Measurements from ENCODE around the gene SPESP1.
"Not testable (repeated sequence)": the region's sequence is repeated elsewhere in the genome, so short reads cannot be mapped to it uniquely, and the experiment has no call there.

The SPESP1 gene

DNA sequence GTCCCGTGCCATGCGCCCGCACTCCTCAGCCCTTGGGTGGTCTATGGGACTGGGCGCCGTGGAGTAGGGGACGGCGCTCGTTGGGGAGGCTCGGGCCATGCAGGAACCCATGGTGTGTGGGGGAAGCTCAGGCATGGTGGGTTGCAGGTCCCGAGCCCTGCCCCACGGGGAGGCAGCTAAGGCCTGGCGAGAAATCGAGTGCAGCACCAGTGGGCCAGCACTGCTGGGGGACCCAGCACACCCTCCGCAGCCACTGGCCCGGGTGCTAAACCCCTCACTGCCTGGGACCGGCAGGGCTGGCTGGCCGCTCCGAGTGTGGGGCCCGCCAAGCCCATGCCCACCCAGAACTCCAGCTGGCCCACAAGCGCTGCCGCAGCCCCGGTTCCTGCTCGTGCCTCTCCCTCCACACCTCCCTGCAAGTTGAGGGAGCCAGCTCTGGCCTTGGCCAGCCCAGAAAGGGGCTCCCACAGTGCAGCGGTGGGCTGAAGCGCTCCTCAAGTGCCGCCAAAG lies 45.4 kb downstream of the SPESP1 start:
- H3K4me1 Mint-ChIP-seq (ENCODE audit: low read depth); intact Hi-C loops (cut with micrococcal nuclease); H3K27ac Mint-ChIP-seq; H3K36me3 Mint-ChIP-seq (ENCODE audit: low read depth); H3K27me3 Mint-ChIP-seq; H3K4me3 Mint-ChIP-seq: not testable (repeated sequence)
- peaks cover 22% of the 10 kb centered on the region for H3K9me3 Mint-ChIP-seq

DNA sequence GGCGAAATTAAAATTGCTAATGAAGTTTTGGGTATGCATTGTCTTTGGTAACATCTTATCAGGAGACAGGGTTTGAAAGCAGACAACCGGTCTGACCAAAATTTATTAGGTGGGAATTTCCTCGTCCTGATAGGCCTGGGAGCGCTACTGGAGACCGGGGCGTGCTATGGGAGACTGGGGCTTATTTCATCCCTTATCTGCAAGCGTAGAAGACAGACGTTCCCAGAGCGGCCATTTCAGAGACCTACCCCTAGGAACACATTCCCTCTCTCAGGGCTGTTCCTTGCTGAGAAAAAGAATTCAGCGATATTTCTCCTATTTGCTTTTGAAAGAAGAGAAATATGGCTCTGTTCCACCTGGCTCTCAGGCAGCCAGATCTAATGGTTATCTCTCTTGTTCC lies 47.1 kb downstream of the SPESP1 start:
- H3K36me3 Mint-ChIP-seq (ENCODE audit: low read depth); H3K27ac Mint-ChIP-seq; H3K4me3 Mint-ChIP-seq; H3K4me1 Mint-ChIP-seq (ENCODE audit: low read depth); H3K27me3 Mint-ChIP-seq; intact Hi-C loops (cut with micrococcal nuclease): not testable (repeated sequence)
- peaks cover 22% of the 10 kb centered on the region for H3K9me3 Mint-ChIP-seq

DNA sequence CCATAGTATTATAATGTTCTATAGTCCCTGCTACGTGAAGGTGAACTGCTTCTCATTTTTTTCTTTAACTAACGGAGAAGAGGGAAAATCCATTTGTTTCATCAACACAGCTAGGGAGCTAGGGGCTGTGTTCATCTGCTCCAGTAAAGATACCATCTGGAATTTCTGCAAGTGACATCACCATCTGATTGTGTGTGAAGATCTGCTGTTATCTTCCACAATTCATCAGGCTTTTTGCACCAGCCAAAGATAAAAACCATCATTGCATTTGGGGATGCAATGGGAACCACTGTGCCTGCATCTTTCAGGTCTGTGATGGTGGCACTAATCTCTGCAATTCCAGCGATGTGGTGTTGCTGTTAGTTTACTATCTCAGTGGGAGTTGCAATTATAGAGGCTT lies 48.7 kb downstream of the SPESP1 start:
- no peak overlapping the region for H3K27ac Mint-ChIP-seq
- H3K27me3 Mint-ChIP-seq = no peaks in the 10 kb centered on the region
- H3K9me3 Mint-ChIP-seq = peaks cover 22% of the 10 kb centered on the region
- no peak overlapping the region for H3K4me3 Mint-ChIP-seq
- no peaks in the 10 kb centered on the region for H3K4me1 Mint-ChIP-seq (ENCODE audit: low read depth)
- intact Hi-C loops (cut with micrococcal nuclease) = no loop called here
- no peaks in the 10 kb centered on the region for H3K36me3 Mint-ChIP-seq (ENCODE audit: low read depth)

DNA sequence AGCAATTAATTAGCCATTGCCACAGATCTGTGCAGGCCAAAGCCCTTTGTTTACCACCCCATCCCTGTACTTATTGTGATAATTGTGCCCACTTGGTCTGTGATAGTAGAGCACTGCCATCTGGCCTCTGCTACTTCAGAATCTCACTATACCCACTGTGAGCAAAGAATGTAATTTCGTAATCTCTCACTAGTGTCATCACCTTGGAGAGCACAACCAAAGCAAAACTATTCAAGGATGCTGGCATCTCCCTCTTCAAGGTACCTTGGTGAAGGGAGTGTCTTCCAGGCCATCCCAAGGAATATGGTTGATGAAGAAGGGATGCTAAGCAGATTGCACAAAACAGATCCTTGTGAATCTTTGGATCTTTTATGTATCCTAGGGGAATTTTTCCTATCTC lies 49.5 kb downstream of the SPESP1 start:
- H3K27ac Mint-ChIP-seq = no peak overlapping the region
- H3K4me1 Mint-ChIP-seq (ENCODE audit: low read depth) = no peaks in the 10 kb centered on the region
- no peaks in the 10 kb centered on the region for H3K27me3 Mint-ChIP-seq
- intact Hi-C loops (cut with micrococcal nuclease) = no loop called here
- H3K36me3 Mint-ChIP-seq (ENCODE audit: low read depth) = no peaks in the 10 kb centered on the region
- peaks cover 17% of the 10 kb centered on the region for H3K9me3 Mint-ChIP-seq
- no peak overlapping the region for H3K4me3 Mint-ChIP-seq

DNA sequence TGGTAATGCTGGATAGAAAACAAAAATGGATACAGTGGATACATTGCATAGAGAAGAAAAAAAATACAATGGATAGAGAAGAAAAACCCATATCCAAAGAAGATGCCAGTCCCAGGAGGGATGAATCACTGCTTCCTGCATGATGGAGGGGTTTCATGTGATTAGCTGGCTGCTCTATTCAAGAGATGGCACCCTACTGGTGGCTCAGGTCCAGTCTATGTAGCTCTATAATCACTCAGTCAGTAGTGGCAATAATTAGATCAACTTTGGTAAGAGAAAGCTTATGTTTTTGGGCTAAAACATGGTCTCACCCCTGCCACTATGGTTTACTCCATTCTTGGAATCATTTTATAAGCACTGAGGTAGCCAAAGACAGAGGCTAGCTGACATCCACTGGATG lies 50.5 kb downstream of the SPESP1 start:
- H3K4me1 Mint-ChIP-seq (ENCODE audit: low read depth) = no peaks in the 10 kb centered on the region
- no peaks in the 10 kb centered on the region for H3K27me3 Mint-ChIP-seq
- H3K9me3 Mint-ChIP-seq = peaks cover 14% of the 10 kb centered on the region
- intact Hi-C loops (cut with micrococcal nuclease) = no loop called here
- no peak overlapping the region for H3K4me3 Mint-ChIP-seq
- no peak overlapping the region for H3K27ac Mint-ChIP-seq
- no peaks in the 10 kb centered on the region for H3K36me3 Mint-ChIP-seq (ENCODE audit: low read depth)

DNA sequence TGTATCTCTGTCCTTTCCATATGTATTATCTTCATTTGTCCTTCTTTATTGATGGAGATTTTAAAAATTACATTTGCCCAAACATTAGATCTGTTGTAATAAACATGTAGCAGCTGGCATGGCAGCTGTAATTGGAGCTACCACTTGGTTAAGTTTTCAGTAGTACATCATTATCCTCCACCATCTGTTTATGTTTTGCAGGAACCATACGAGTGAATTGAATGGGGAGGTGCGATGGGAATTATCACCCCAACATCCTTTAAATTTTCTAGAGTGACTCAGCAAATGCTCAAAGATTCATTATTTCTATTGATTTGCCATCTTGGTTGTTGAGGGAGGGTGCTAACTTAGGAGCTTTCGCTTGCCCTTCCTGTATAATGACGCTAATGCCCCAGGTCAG lies 51.6 kb downstream of the SPESP1 start:
- Mint-ChIP-seq H3K4me3 (no peak overlapping the region), H3K27ac (no peak overlapping the region), H3K9me3 (peaks cover 11% of the 10 kb centered on the region), H3K4me1 (ENCODE audit: low read depth) (no peaks in the 10 kb centered on the region), H3K36me3 (ENCODE audit: low read depth) (no peaks in the 10 kb centered on the region), H3K27me3 (no peaks in the 10 kb centered on the region)
- intact Hi-C loops (cut with micrococcal nuclease) = no loop called here

DNA sequence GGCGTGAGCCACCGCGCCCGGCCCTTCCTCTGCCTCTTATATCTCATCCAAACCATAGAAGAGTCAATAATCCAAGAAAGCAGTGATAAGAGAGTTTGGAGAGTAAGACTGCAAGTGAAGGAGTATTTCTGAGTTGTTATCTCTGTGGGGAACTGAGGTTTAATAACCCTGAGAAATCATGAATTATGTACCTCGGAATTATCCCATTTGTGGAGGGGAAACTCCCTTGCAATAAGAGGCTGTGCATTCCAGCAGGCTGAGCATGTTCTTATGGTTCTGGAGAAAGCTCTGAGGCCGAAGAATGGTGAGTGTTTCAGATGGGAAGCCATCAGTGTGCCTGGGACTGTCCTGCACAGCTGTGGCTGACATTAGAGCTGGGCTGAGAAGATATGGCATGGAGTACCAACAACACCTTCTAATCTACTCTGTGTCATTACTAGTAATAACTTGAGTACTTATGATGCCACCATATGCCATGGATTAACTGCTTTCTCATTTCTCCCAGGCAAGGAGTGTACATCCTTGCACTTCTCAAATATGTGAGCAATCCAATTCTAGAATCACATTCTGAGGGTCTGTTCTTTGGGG lies 52.7 kb downstream of the SPESP1 start:
- intact Hi-C loops (cut with micrococcal nuclease) = no loop called here
- Mint-ChIP-seq H3K4me3 (no peak overlapping the region), H3K27me3 (no peaks in the 10 kb centered on the region), H3K27ac (no peak overlapping the region), H3K4me1 (ENCODE audit: low read depth) (no peaks in the 10 kb centered on the region), H3K9me3 (no peaks in the 10 kb centered on the region), H3K36me3 (ENCODE audit: low read depth) (no peaks in the 10 kb centered on the region)

DNA sequence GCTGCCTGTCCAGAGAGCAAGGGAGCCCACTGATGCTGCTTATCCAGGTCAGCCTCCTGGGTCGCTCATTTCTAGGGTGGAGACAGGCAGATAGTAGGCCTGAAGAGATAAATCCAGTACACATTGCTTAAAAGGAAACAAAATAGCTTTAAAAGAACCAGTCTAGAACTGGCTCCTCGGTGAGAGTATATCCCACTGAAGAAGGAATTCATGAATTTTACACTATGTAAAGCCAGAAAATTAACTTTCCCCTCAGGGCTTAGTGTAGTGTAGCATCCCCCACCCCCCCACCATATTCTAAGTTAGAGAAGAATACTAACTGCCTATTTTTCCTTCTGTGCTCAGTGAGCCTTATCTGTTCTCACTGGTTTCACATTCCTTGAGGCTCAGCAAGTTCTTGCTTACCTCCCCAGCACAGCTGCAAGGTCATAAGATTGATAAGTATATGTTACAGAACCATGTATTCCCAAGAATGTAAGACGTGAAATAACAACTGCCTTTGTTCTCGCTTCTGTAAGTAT lies 53.7 kb downstream of the SPESP1 start:
- no peaks in the 10 kb centered on the region for H3K27me3 Mint-ChIP-seq
- no peak overlapping the region for H3K4me3 Mint-ChIP-seq
- no peaks in the 10 kb centered on the region for H3K9me3 Mint-ChIP-seq
- no peaks in the 10 kb centered on the region for H3K4me1 Mint-ChIP-seq (ENCODE audit: low read depth)
- intact Hi-C loops (cut with micrococcal nuclease) = no loop called here
- no peaks in the 10 kb centered on the region for H3K36me3 Mint-ChIP-seq (ENCODE audit: low read depth)
- H3K27ac Mint-ChIP-seq = no peak overlapping the region

DNA sequence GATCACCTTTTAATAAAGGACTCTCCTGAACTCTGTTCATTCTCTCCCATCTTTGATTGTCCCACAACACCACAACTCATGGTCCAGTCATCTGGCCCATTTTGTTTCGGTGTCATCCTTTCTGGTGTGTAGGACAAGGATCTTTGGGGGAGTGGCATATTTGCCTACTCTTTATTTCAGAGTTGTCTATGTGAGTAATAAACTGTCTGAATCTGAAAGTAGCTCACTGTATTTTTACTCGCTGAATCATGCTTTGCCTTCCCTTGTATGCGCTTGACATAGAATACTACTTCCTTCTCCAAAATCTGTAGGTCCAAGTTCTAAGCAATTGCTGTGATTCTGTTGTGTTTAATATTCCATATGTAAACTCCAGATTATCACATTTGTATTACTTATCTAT lies 54.3 kb downstream of the SPESP1 start:
- intact Hi-C loops (cut with micrococcal nuclease) = no loop called here
- Mint-ChIP-seq H3K27ac (no peak overlapping the region), H3K4me1 (ENCODE audit: low read depth) (no peaks in the 10 kb centered on the region), H3K27me3 (no peaks in the 10 kb centered on the region), H3K9me3 (no peaks in the 10 kb centered on the region), H3K36me3 (ENCODE audit: low read depth) (no peaks in the 10 kb centered on the region), H3K4me3 (no peak overlapping the region)

DNA sequence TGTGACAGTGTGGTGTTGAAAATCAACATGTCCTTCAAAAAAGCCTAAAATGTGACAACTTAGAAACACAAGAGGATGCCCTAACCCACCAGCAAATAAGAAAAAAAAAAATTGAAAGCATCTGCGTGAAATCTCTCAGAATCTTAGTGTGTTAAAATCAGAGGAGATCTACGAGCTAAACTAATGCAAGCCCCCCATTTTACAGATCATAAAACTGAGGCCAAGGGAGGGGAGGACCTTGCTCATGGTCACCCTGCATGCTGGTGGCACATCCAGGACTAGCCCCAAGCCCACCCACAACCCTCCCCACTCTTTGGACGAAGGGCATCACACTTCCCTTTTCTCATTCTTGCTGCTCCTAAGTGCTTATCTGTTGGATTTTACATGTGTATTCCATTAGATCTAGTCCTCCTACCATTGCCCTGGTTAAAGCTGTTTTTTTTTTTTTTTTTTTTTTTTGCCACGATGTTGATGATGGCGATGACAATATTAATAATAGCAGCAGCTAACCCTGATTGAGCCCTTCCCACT lies 55.1 kb downstream of the SPESP1 start:
- no peaks in the 10 kb centered on the region for H3K9me3 Mint-ChIP-seq
- H3K4me3 Mint-ChIP-seq = no peak overlapping the region
- no peaks in the 10 kb centered on the region for H3K27me3 Mint-ChIP-seq
- intact Hi-C loops (cut with micrococcal nuclease) = no loop called here
- H3K36me3 Mint-ChIP-seq (ENCODE audit: low read depth) = no peaks in the 10 kb centered on the region
- H3K4me1 Mint-ChIP-seq (ENCODE audit: low read depth) = no peaks in the 10 kb centered on the region
- no peak overlapping the region for H3K27ac Mint-ChIP-seq

DNA sequence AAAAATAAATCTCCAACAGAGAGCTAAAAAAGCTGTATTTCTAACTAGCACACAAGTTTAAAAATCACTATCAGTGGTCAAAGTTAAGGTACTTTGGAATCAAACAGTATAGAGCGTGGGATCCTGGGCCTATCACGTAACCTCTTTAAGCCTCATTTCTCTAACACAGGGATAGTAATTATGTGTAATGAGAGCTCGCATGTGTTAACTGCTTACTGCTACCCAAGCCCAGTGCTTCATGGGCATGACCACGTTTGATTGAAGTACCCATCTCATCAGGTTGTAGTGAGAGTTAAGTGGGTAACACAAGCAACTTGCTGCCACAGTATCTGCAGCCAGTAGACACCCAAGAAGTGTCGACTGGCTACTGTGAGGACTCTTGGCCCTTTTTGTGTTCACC lies 56.0 kb downstream of the SPESP1 start:
- Mint-ChIP-seq H3K36me3 (ENCODE audit: low read depth) (no peaks in the 10 kb centered on the region), H3K4me1 (ENCODE audit: low read depth) (no peaks in the 10 kb centered on the region), H3K9me3 (no peaks in the 10 kb centered on the region), H3K27ac (no peak overlapping the region), H3K4me3 (no peak overlapping the region), H3K27me3 (no peaks in the 10 kb centered on the region)
- intact Hi-C loops (cut with micrococcal nuclease) = no loop called here

DNA sequence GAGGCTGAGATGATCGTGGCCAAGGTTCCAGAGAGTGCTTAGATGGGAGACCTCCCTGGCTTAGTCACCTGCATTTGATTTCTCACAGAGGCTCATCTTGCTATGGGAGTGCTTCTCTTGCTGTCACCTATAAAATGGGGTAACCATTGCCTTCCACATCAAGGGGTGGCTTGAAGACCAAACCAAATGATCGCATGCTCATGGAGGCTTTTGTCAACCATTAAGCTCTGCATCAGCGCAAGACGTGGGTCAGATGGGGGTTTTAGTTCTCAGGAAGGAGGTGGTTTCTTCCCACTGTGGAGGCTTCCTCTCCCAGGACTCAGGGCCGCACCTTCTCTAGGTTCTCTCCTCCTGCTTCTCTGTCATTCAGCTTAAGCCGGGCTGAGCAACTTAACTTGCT lies 56.8 kb downstream of the SPESP1 start:
- H3K27me3 Mint-ChIP-seq = no peaks in the 10 kb centered on the region
- H3K36me3 Mint-ChIP-seq (ENCODE audit: low read depth) = no peaks in the 10 kb centered on the region
- H3K27ac Mint-ChIP-seq = no peak overlapping the region
- no peaks in the 10 kb centered on the region for H3K4me1 Mint-ChIP-seq (ENCODE audit: low read depth)
- no peaks in the 10 kb centered on the region for H3K9me3 Mint-ChIP-seq
- intact Hi-C loops (cut with micrococcal nuclease) = no loop called here
- no peak overlapping the region for H3K4me3 Mint-ChIP-seq

DNA sequence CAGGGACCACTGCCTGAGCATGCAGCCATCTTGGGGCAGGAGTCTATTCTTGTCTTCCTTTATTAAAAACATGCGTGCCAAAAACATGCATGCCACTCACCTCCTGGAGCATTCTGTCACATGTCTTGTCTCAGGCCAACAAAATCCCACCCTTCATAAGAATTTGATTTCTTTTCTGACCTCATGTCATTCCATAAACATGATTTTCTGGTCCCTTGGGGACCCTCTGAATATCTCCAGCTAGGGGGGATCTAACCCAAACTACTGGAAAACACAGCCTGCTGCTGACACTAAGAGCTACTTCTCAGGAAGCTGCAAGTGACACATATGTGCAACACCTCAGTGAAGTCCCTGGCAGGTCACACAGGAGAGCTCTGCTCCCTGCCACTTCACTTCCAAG lies 57.4 kb downstream of the SPESP1 start:
- Mint-ChIP-seq H3K27ac (no peak overlapping the region), H3K36me3 (ENCODE audit: low read depth) (no peaks in the 10 kb centered on the region), H3K27me3 (no peaks in the 10 kb centered on the region), H3K4me1 (ENCODE audit: low read depth) (no peaks in the 10 kb centered on the region), H3K4me3 (no peak overlapping the region), H3K9me3 (no peaks in the 10 kb centered on the region)
- intact Hi-C loops (cut with micrococcal nuclease) = no loop called here

DNA sequence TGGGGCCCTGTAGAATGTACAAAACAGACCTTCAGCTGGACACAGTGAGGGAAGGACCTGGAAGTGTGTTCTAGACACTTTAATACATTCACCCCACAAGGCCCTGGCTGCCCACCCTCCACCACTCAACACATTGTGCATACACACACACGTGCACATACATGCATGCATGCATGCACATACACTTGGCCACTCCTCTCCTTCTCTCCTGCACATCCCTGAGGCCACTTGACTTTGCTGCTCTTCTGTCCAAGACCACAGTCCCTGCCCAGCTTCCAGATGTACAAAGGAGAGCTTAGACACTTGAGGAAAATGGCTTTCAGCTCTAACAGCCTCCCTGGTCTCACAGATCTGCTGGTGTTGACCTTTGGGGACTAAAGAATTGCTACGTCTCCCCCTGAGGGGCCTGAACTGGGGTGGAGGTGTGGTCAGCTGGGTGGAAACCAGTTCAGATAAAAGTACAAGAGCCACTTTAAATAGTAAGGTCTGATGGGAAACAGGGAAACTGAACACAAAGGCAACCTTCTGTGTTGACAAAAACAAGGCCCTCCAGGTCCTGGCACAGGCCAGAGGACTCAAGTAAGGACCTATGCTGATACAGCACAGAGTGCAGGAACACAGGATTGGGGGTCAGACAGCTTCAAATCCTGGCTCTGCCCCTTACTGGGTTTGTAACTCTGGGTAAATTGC lies 59.4 kb downstream of the SPESP1 start:
- Mint-ChIP-seq H3K4me3 (no peak overlapping the region), H3K27ac (no peak overlapping the region), H3K36me3 (ENCODE audit: low read depth) (no peaks in the 10 kb centered on the region), H3K9me3 (no peaks in the 10 kb centered on the region), H3K27me3 (no peaks in the 10 kb centered on the region), H3K4me1 (ENCODE audit: low read depth) (no peaks in the 10 kb centered on the region)
- intact Hi-C loops (cut with micrococcal nuclease) = no loop called here
